Sigmoid colon (tissue), 4 donors: ENCODE measurements around the gene IAH1.

ENCODE experiments used
- EP300 ChIP-seq, 4 donors: sonication (generic); formaldehyde crosslinking; IDR thresholded peaks; one replicate each; pipeline ENCODE4 v1.6.1; 2017; ENCODE audit warnings: antibody characterized with exemption in 4 of 4
- POLR2A ChIP-seq, 2 donors: fragments of 450-650 bp; IDR thresholded peaks; one replicate each; pipeline ENCODE4 v1.6.1; 2016; ENCODE audit warnings: antibody characterized with exemption in 2 of 2, mild to moderate bottlenecking in 2 of 2, moderate library complexity in 2 of 2
- POLR2AphosphoS5 ChIP-seq, 4 donors: sonication (generic); formaldehyde crosslinking; IDR thresholded peaks; one replicate each; pipeline ENCODE4 v1.6.1; 2017; ENCODE audit warnings: antibody characterized with exemption in 4 of 4
- TF ChIP-seq, protein P1 (sequence below), 4 experiments: fragments of 450-650 bp in 3 of 4; fragments of 200-600 bp in 1 of 4; IDR thresholded peaks; one replicate each; pipeline ENCODE4 v1.5.1; 2016 to 2019; ENCODE audit warnings: antibody characterized with exemption in 4 of 4, mild to moderate bottlenecking in 3 of 4, moderate library complexity in 2 of 4

DNA sequence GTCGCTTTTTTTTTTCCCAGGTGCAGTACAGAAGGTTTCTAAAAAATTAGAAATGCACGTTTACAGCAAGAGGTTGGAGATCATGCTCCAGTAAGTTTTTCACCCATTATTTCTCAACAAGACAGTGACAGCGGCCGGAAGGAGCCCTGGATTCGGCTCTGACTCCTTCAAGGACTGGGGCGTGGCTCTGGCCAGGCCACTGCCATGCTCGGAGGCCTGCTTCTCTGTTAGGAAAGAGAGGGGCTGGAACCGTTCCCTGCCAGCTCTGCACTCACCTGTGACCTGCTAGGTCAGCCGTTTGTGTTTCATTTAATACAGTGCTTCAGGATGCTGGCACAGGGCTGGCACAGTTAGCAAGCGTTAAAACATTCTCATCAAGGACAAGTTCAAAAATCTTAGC, 6.7 kb upstream of the IAH1 start:
- TF ChIP-seq EP300 (IDR thresholded peaks at IDR 0.05) (no peak), POLR2A (IDR thresholded peaks at IDR 0.05) (no peak), POLR2AphosphoS5 (IDR thresholded peaks at IDR 0.05) (no peak)
- TF ChIP-seq, protein P1, sequence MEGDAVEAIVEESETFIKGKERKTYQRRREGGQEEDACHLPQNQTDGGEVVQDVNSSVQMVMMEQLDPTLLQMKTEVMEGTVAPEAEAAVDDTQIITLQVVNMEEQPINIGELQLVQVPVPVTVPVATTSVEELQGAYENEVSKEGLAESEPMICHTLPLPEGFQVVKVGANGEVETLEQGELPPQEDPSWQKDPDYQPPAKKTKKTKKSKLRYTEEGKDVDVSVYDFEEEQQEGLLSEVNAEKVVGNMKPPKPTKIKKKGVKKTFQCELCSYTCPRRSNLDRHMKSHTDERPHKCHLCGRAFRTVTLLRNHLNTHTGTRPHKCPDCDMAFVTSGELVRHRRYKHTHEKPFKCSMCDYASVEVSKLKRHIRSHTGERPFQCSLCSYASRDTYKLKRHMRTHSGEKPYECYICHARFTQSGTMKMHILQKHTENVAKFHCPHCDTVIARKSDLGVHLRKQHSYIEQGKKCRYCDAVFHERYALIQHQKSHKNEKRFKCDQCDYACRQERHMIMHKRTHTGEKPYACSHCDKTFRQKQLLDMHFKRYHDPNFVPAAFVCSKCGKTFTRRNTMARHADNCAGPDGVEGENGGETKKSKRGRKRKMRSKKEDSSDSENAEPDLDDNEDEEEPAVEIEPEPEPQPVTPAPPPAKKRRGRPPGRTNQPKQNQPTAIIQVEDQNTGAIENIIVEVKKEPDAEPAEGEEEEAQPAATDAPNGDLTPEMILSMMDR (IDR thresholded peaks at IDR 0.05) = no peak
